ENCODE data around the gene RHO.
"Not testable (repeated sequence)": the region's sequence is repeated elsewhere in the genome, so short reads cannot be mapped to it uniquely, and the experiment has no call there.

The RHO gene

DNA sequence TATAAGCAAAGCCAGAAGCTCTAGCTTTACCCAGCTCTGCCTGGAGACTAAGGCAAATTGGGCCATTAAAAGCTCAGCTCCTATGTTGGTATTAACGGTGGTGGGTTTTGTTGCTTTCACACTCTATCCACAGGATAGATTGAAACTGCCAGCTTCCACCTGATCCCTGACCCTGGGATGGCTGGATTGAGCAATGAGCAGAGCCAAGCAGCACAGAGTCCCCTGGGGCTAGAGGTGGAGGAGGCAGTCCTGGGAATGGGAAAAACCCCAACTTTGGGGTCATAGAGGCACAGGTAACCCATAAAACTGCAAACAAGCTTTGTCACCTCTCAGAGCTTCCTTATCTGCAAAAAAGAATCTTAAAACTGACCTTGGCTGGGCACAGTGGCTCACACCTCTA, 6.6 kb downstream of the RHO start:
- no peaks in the 10 kb centered on the region for H3K4me1 Mint-ChIP-seq (ENCODE audit: low read depth)
- peaks cover 2% of the 10 kb centered on the region for H3K27me3 Mint-ChIP-seq (ENCODE audit: low read depth)
- no peaks in the 10 kb centered on the region for H3K36me3 Mint-ChIP-seq (ENCODE audit: low read depth)
- H3K9me3 Mint-ChIP-seq: no peaks in the 10 kb centered on the region
- no peak overlapping the region for H3K27ac Mint-ChIP-seq
- DNase-seq (ENCODE audit: low spot score): no peak
- no peak overlapping the region for H3K4me3 Mint-ChIP-seq

DNA sequence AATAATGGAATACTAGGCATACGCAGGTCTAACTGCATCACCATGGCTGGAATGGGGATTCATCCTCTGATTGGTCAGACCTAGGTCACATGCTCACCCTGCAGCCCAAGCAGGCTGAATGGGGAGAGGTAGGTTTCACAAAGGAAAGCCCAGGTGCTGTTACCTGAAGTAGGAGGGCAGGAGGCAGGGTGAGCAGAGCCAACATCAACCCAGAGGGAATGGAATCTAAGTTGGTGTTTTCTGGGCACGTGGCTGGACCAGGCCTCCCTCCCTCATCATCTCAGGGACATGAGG, 7.9 kb downstream of the RHO start:
- Mint-ChIP-seq H3K36me3 (ENCODE audit: low read depth) (no peaks in the 10 kb centered on the region), H3K4me3 (no peak overlapping the region), H3K27ac (no peak overlapping the region)

DNA sequence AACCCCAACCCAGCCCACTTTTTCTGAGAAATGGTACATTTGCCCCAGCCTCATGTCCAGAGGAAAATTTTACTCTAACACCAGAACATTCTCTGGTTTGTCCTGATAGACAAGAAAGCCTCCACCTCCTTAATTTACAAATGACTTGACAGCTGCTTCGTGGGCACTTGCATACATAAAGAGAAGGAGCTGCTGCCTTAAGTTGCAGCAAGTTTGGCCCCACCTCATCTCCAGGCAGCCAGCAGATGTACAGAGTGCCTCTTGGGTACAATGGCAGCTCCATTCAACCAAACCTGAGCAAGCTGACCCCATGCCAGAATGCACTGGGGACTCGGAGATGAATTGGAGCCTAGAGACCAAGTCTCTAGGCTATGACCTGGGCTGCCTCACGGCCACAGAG, 8.4 kb downstream of the RHO start:
- Mint-ChIP-seq H3K9me3 (no peaks in the 10 kb centered on the region), H3K27me3 (ENCODE audit: low read depth) (peaks cover 2% of the 10 kb centered on the region), H3K4me3 (no peak overlapping the region), H3K36me3 (ENCODE audit: low read depth) (no peaks in the 10 kb centered on the region), H3K4me1 (ENCODE audit: low read depth) (no peaks in the 10 kb centered on the region), H3K27ac (no peak overlapping the region)
- DNase-seq (ENCODE audit: low spot score): no peak

More for the DNA sequence above, 7.9 kb downstream of the RHO start:
- Mint-ChIP-seq H3K4me1 (ENCODE audit: low read depth) (no peaks in the 10 kb centered on the region), H3K27me3 (ENCODE audit: low read depth) (peaks cover 2% of the 10 kb centered on the region), H3K9me3 (no peaks in the 10 kb centered on the region)
- DNase-seq (ENCODE audit: low spot score): no peak

DNA sequence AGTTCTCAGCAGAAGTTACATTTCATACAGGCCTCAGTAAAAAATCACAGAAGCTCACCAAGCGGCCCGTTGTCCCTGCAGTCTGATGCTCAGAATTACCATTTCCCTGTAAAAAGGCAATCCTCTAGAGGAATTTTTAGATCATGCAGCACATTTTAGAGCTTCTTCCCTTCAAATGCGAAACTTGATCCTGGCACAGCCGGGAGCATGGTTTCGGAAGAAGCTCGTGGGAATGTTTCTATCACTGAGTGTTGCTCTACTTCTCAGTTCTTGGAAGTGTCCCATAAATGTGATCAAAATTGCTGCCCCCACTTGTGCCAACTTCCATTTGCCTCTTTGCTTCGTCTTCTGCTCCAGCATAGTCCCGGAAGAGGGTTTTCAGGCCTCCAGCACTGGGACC, 10.8 kb downstream of the RHO start:
- Mint-ChIP-seq H3K4me1 (ENCODE audit: low read depth) (no peaks in the 10 kb centered on the region), H3K9me3 (no peaks in the 10 kb centered on the region), H3K27me3 (ENCODE audit: low read depth) (peaks cover 2% of the 10 kb centered on the region), H3K36me3 (ENCODE audit: low read depth) (no peaks in the 10 kb centered on the region), H3K4me3 (no peak overlapping the region), H3K27ac (no peak overlapping the region)
- DNase-seq (ENCODE audit: low spot score): no peak

DNA sequence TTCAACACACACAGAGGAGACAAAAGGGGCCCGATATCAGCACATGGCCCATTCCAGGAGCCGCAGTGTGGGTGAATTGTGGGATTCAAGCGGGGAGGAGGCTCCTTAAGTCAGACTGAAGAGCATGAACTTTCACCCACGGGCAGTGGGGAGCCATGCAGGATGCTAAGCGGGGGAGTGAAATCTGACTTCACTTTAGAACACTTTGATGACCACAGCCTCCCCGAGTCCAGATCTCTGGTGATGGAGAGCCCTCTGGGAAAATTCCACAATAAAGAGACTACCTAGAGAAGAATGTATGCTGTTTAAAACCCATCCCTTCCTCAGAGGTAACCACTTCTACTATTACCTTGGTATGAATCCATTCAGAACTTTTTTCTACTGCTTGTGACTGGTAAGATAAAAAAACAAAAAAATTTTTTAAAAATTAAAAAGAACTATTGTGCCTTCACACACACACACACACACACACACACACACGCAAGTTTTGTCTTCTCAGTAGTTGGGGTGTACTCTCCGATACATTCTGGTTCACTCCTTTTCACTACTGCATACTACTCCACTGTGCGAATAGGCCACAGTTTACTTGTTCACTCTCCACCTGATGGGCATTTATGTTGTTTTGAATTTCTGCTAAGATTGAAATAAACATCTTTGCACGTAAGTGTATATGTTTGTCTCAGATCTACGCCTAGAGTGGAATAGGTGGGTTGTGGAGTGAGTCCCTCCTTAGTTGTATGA, 12.5 kb downstream of the RHO start:
- no peak overlapping the region for H3K4me3 Mint-ChIP-seq
- H3K9me3 Mint-ChIP-seq: no peaks in the 10 kb centered on the region
- H3K36me3 Mint-ChIP-seq (ENCODE audit: low read depth): no peaks in the 10 kb centered on the region
- no peaks in the 10 kb centered on the region for H3K4me1 Mint-ChIP-seq (ENCODE audit: low read depth)
- DNase-seq (ENCODE audit: low spot score): no peak
- H3K27me3 Mint-ChIP-seq (ENCODE audit: low read depth): peaks cover 2% of the 10 kb centered on the region
- no peak overlapping the region for H3K27ac Mint-ChIP-seq

DNA sequence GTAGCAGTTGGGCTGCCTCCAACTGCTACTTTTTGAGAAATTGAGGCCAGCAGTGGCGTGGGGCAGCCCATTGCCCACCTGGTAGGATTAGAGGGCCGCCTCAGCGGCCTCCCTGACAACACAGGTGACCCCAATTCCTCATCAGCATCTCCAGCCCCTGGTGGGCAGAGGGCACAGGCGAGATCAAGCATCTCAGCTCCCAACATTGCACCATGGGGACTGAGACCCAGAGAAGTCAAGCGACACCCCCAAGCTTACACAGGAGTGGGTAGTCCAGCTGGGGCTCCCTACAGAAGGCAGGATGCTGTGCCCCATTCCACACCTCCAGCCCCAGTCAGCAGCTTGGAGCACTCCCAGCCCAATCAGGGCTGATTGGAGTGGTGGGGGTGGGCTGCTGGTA, 14.3 kb downstream of the RHO start:
- Mint-ChIP-seq H3K27ac (no peak overlapping the region), H3K36me3 (ENCODE audit: low read depth) (no peaks in the 10 kb centered on the region), H3K27me3 (ENCODE audit: low read depth) (no peaks in the 10 kb centered on the region), H3K4me1 (ENCODE audit: low read depth) (no peaks in the 10 kb centered on the region), H3K9me3 (no peaks in the 10 kb centered on the region), H3K4me3 (no peak overlapping the region)
- DNase-seq (ENCODE audit: low spot score): no peak

DNA sequence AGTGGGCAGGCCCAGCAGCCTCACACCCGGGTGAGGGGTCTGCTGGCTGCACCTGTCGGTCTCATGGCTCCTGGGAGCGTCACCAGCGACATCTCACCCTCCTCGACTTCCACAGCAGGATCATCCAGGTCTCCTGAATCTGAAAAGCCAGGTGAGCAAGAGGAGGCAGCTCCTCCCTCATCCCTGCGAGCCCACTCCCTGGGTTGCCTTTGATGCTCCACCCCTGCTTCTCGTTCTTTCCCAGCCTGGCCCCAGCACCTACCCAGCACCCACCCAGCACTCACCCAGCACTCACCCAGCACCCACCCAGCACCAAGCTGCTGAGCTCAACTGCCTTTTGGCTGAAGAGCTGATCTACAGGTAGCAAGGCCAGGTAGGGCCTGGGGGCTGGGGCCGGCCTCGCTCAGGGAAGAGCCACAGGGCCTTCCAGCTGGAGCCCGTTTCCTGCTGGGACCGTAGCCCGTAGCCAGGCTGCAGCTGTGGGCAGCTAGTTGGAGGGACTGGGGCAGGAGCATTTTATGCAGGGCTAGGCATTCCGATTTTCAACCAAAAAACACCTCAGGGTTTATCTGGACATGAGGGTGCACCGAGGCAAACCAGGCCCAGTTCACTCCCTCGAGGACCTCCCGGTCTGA, 14.8 kb downstream of the RHO start, which contains the start of gene H1-8:
Gene H1-8 (plus strand): TSS at position 20 of the 635 bp plus-strand sequence. CDS start 44 bp downstream, at position 64.
- H3K27ac Mint-ChIP-seq: no peak within 1 kb of the TSS
- DNase-seq (ENCODE audit: low spot score): no peak
- H3K9me3 Mint-ChIP-seq: no peaks in the 10 kb centered on the region
- no peaks in the 10 kb centered on the region for H3K36me3 Mint-ChIP-seq (ENCODE audit: low read depth)
- H3K27me3 Mint-ChIP-seq (ENCODE audit: low read depth): no peaks in the 10 kb centered on the region
- H3K4me3 Mint-ChIP-seq: no peak within 1 kb of the TSS
- H3K4me1 Mint-ChIP-seq (ENCODE audit: low read depth): no peaks in the 10 kb centered on the region

DNA sequence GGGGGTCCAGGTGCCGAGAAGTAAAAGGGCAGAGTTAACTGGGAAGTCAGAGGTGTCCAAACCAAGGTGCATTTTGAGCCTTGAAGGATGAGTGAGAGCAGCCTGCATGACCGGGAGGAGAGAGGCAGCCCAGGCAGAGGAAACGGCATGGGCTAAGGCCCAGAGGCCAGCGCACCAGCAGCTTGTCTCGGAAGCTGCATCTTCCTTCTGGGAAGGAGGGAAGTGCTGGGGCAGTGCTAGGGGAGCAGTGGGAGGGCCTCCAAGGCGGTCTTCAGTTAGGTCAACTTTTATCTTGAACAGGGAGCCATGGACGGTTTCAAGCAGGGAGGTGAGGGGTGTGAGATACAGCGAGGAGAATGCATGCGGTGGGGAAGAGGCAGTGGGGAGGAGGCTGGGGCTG, 15.6 kb downstream of the RHO start:
- Mint-ChIP-seq H3K4me1 (ENCODE audit: low read depth) (no peaks in the 10 kb centered on the region), H3K27ac (no peak overlapping the region), H3K9me3 (no peaks in the 10 kb centered on the region), H3K4me3 (no peak overlapping the region), H3K36me3 (ENCODE audit: low read depth) (no peaks in the 10 kb centered on the region), H3K27me3 (ENCODE audit: low read depth) (no peaks in the 10 kb centered on the region)
- no peak for DNase-seq (ENCODE audit: low spot score)

DNA sequence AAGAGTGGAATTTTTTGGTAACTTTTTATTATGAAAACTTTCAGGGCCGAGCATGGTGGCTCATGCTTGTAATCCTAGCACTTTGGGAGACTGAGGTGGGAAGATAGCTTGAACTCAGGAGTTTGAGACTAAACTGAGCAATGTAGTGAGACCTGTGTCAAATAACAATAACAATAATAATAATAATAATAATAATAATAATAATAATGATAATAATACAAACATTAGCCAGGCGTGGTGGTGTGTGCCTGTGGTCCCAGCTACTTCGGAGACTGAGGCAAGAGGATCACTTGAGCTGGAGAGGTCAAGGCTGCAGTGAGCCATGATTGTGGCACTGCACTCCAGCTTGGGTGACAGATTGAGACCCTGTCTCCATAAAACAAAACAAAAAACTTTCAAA, 17.5 kb downstream of the RHO start:
- not testable (repeated sequence) for H3K4me3 Mint-ChIP-seq; H3K27ac Mint-ChIP-seq; H3K36me3 Mint-ChIP-seq (ENCODE audit: low read depth); H3K4me1 Mint-ChIP-seq (ENCODE audit: low read depth); H3K9me3 Mint-ChIP-seq; DNase-seq (ENCODE audit: low spot score); H3K27me3 Mint-ChIP-seq (ENCODE audit: low read depth)

DNA sequence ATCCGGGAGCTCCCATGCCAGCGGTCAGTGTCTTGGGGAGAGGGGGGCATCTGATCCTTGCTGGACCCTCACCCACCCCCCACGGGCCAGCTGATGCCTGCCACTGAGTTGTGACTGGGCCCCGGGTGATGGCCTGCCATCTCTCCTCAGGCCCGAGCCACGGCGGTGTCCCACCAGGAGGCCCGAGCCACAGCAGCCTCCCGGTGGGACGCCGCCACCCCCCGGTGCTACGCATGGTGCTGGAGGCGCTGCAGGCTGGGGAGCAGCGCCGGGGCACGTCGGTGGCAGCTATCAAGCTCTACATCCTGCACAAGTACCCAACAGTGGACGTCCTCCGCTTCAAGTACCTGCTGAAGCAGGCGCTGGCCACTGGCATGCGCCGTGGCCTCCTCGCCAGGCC, 18.8 kb downstream of the RHO start:
- no peak overlapping the region for H3K27ac Mint-ChIP-seq
- DNase-seq (ENCODE audit: low spot score): no peak
- H3K4me3 Mint-ChIP-seq: no peak overlapping the region

DNA sequence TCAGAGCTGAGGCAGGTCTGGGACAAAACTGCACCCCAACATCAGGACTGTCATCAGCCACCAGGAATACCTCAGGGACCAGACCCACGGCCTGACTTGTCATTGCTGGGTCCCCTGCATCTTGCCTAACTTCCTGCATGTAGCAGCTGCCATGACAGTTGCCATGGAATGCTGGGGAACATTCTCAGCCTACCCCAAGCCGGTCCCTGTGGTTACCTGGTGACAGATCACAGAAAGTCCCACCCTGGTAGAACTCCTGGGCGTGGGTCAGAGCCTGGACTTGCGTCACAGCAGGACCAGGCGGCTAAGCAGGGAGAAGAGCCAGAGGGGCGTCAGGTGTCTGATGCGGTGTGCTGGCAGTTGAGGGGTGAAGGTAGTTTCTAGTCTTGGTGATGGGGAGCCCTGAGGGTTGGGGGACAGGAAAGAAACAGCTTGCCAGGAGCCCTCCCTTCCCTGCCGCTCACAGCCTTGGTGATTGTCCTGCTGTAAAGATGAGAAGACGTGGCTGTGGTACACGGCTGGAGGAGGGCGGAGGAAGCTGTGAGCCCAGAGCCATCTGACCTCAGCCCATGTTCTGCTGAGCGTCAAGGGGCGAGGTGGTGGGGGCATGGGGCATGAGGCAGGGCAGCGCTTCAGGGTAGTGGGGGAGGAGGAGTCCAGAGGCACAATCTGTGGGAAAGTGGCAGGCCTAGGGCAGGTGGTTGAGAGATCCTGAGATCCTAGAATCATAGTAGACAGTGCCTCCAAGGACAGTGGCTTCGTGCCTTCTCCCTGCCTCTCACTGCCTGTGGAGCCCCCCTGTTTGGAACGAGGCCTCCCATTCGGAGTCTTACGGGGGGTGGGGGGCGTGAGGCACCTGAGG, 19.9 kb downstream of the RHO start:
- Mint-ChIP-seq H3K4me1 (ENCODE audit: low read depth) (no peaks in the 10 kb centered on the region), H3K36me3 (ENCODE audit: low read depth) (no peaks in the 10 kb centered on the region), H3K27me3 (ENCODE audit: low read depth) (peaks cover 4% of the 10 kb centered on the region), H3K27ac (no peak overlapping the region), H3K9me3 (no peaks in the 10 kb centered on the region), H3K4me3 (no peak overlapping the region)
- no peak for DNase-seq (ENCODE audit: low spot score)

More for the DNA sequence above, 18.8 kb downstream of the RHO start:
- H3K4me1 Mint-ChIP-seq (ENCODE audit: low read depth): no peaks in the 10 kb centered on the region
- H3K27me3 Mint-ChIP-seq (ENCODE audit: low read depth): no peaks in the 10 kb centered on the region
- no peaks in the 10 kb centered on the region for H3K9me3 Mint-ChIP-seq
- no peaks in the 10 kb centered on the region for H3K36me3 Mint-ChIP-seq (ENCODE audit: low read depth)

DNA sequence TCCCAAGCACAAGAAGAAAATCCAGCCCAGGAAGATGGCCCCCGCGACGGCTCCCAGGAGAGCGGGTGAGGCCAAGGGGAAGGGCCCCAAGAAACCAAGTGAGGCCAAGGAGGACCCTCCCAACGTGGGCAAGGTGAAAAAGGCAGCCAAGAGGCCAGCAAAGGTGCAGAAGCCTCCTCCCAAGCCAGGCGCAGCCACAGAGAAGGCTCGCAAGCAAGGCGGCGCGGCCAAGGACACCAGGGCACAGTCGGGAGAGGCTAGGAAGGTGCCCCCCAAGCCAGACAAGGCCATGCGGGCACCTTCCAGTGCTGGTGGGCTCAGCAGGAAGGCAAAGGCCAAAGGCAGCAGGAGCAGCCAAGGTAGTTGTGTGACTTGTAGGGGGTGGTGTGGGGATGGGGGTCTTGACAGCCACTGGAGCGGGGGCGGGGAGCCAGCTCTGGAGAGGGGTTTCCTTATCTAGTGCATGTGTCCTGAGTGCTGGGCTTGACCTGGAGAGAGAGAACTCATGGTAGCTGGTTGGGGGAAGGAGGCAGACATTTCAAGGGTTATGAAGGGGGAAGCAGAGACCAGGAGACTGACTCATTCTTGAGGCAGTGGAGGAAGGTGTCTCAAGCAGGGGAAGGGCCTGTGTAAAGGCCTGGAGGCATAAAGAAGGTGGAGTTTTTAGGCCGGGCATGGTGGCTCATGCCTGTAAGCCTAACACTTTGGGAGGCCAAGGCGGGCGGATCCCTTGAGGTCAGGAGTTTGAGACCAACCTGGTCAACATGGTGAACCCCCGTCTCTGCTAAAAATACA, 20.8 kb downstream of the RHO start:
- no peaks in the 10 kb centered on the region for H3K36me3 Mint-ChIP-seq (ENCODE audit: low read depth)
- peaks cover 4% of the 10 kb centered on the region for H3K27me3 Mint-ChIP-seq (ENCODE audit: low read depth)
- DNase-seq (ENCODE audit: low spot score): no peak
- H3K4me1 Mint-ChIP-seq (ENCODE audit: low read depth): peaks cover 2% of the 10 kb centered on the region
- H3K4me3 Mint-ChIP-seq: no peak overlapping the region
- H3K27ac Mint-ChIP-seq: no peak overlapping the region
- no peaks in the 10 kb centered on the region for H3K9me3 Mint-ChIP-seq

DNA sequence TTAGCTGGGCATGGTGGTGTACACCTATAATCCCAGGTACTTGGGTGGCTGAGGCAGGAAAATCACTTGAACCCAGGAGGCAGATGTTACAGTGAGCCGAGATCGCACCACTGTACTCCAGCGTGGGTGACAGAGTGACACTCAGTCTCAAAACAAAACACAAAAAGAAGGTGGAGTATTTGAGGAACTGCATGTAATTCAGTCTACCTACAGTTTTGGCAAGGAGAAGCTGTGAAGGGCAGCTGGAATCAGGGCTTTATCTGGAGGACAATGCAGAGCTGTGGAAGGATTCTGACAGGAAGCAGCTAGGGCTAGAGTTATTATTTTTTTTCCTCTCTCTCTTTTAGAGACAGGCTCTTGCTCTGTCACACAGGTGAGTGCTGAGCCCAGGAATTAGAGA, 21.4 kb downstream of the RHO start:
- DNase-seq (ENCODE audit: low spot score): no peak
- peaks cover 2% of the 10 kb centered on the region for H3K4me1 Mint-ChIP-seq (ENCODE audit: low read depth)
- H3K9me3 Mint-ChIP-seq: no peaks in the 10 kb centered on the region
- no peak overlapping the region for H3K27ac Mint-ChIP-seq
- no peaks in the 10 kb centered on the region for H3K36me3 Mint-ChIP-seq (ENCODE audit: low read depth)
- no peak overlapping the region for H3K4me3 Mint-ChIP-seq
- peaks cover 7% of the 10 kb centered on the region for H3K27me3 Mint-ChIP-seq (ENCODE audit: low read depth)
